Measurements from ENCODE around the gene PARD3.

PARD3 gene

DNA sequence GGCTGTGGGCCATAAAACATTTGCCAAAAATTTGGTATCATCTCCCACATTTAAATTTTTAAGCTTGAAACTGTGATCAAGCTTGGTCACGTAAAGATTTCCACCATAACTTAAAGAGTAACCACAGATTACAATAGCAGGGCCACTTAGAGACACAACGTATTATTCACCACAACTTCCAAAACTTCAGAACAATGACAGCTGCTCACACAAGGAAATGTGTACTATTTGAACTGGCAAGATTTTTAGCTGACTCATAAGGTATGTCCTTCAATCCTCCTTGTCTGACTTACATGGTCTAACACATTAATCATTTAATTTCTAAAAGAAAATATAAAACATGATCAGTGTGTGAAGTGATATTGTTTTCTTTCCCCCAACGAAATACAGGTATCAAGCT lies 234.5 kb downstream of the PARD3 start:
- TF ChIP-seq, protein P1, sequence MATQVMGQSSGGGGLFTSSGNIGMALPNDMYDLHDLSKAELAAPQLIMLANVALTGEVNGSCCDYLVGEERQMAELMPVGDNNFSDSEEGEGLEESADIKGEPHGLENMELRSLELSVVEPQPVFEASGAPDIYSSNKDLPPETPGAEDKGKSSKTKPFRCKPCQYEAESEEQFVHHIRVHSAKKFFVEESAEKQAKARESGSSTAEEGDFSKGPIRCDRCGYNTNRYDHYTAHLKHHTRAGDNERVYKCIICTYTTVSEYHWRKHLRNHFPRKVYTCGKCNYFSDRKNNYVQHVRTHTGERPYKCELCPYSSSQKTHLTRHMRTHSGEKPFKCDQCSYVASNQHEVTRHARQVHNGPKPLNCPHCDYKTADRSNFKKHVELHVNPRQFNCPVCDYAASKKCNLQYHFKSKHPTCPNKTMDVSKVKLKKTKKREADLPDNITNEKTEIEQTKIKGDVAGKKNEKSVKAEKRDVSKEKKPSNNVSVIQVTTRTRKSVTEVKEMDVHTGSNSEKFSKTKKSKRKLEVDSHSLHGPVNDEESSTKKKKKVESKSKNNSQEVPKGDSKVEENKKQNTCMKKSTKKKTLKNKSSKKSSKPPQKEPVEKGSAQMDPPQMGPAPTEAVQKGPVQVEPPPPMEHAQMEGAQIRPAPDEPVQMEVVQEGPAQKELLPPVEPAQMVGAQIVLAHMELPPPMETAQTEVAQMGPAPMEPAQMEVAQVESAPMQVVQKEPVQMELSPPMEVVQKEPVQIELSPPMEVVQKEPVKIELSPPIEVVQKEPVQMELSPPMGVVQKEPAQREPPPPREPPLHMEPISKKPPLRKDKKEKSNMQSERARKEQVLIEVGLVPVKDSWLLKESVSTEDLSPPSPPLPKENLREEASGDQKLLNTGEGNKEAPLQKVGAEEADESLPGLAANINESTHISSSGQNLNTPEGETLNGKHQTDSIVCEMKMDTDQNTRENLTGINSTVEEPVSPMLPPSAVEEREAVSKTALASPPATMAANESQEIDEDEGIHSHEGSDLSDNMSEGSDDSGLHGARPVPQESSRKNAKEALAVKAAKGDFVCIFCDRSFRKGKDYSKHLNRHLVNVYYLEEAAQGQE (IDR thresholded peaks at IDR 0.05; ENCODE audit: insufficient read depth in 1 of 2, low read depth in 2 of 2, low read length in 2 of 2): no peak
- TF ChIP-seq POLR2AphosphoS5 (IDR thresholded peaks at IDR 0.05; ENCODE audit: low read depth, low read length) (no peak), FOXP2 (optimal IDR thresholded peaks at IDR 0.05; ENCODE audit: borderline replicate concordance, extremely low read depth, extremely low read length, insufficient read depth) (no peak), SIN3A (IDR thresholded peaks at IDR 0.05; ENCODE audit: borderline replicate concordance, insufficient read depth, low read length) (no peak), TAF1 (IDR thresholded peaks at IDR 0.05; ENCODE audit: borderline replicate concordance, insufficient read depth, low read length) (no peak)

DNA sequence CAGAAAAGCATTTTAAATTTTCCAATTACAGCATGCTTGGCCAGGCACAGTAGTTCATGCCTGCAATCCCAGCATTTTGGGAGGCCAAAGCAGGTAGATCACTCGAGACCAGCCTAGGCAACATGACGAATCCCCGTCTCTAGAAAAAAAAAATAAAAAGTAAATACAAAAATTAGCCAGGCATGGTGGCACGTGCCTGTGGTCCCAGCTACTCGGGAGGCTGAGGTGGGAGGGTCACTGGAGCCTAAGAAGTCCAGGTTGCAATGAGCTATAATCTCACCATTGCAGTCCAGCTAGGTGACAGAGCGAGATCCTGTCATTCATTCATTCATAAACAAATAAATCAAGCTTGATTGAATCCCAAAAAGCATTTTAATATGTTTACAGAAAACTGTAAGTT lies 234.9 kb downstream of the PARD3 start:
- TF ChIP-seq TAF1 (IDR thresholded peaks at IDR 0.05; ENCODE audit: borderline replicate concordance, insufficient read depth, low read length) (no peak), POLR2AphosphoS5 (IDR thresholded peaks at IDR 0.05; ENCODE audit: low read depth, low read length) (no peak)

DNA sequence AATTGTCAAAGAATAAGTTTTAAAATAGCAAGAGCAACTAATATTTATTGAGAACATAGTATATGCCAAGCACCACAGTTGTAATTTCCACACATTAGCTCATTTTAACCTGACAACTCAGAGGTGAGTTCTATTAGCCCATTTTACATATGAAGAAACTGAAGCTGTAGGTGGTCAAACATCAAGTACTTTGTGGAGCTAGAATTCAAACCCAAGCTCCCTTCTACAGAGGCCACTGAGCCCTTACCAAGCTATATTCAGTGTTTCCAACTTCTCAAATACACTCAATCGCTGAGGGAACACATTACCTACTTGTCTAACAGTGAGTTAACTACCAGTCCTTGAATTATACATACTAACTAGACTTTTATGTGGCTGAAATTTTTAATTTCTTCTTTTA lies 236.6 kb downstream of the PARD3 start:
- TF ChIP-seq SIN3A (IDR thresholded peaks at IDR 0.05; ENCODE audit: borderline replicate concordance, insufficient read depth, low read length) (no peak), TAF1 (IDR thresholded peaks at IDR 0.05; ENCODE audit: borderline replicate concordance, insufficient read depth, low read length) (no peak)
- TF ChIP-seq, protein P1 (IDR thresholded peaks at IDR 0.05; ENCODE audit: insufficient read depth in 1 of 2, low read depth in 2 of 2, low read length in 2 of 2): no peak

DNA sequence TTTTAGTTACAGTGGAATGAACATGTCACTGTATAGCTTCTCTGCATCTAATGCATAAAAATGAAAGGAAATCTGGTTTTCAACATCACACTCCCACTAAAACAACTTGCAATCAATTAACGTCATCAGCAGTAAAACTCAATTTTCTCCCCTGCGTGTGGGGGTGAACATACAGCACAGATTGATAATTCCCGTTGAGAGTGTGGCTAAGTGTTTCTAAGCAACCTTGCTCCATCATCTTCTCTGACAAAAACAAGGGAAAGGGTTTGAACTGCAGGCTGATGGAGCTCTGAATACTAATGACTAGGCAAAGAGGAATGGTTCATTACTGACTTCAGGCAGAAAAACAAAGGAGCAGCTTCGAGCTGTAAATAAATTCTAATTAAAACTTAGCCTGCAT lies 238.3 kb downstream of the PARD3 start:
- TF ChIP-seq POLR2AphosphoS5 (IDR thresholded peaks at IDR 0.05; ENCODE audit: low read depth, low read length): no peak
- no peak for TF ChIP-seq SIN3A (IDR thresholded peaks at IDR 0.05; ENCODE audit: borderline replicate concordance, insufficient read depth, low read length)
- no peak for TF ChIP-seq FOXP2 (optimal IDR thresholded peaks at IDR 0.05; ENCODE audit: borderline replicate concordance, extremely low read depth, extremely low read length, insufficient read depth)
- no peak for TF ChIP-seq TAF1 (IDR thresholded peaks at IDR 0.05; ENCODE audit: borderline replicate concordance, insufficient read depth, low read length)
- TF ChIP-seq, protein P1 (IDR thresholded peaks at IDR 0.05; ENCODE audit: insufficient read depth in 1 of 2, low read depth in 2 of 2, low read length in 2 of 2): no peak

DNA sequence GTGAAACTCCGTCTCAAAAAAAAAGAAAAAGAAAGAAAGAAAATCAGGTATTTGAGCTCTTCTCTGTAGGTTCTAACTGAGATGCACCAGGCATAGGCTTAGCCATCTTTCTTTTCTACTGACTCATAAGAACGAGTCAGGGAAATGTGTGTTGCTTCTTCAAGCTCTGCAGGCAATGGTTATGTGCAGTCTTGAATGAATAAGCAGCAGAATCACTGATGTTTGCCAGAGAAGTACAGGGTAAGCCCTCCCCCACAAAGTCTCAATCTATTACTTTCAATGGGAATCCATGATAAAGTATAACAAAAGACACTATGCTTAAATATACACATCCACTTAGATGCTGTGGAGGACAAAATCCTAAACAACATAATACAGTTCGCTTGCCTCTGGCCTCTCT lies 239.2 kb downstream of the PARD3 start:
- no peak for TF ChIP-seq POLR2AphosphoS5 (IDR thresholded peaks at IDR 0.05; ENCODE audit: low read depth, low read length)
- TF ChIP-seq, protein P1 (IDR thresholded peaks at IDR 0.05; ENCODE audit: insufficient read depth in 1 of 2, low read depth in 2 of 2, low read length in 2 of 2): no peak
- TF ChIP-seq SIN3A (IDR thresholded peaks at IDR 0.05; ENCODE audit: borderline replicate concordance, insufficient read depth, low read length): no peak
- no peak for TF ChIP-seq FOXP2 (optimal IDR thresholded peaks at IDR 0.05; ENCODE audit: borderline replicate concordance, extremely low read depth, extremely low read length, insufficient read depth)
- TF ChIP-seq TAF1 (IDR thresholded peaks at IDR 0.05; ENCODE audit: borderline replicate concordance, insufficient read depth, low read length): no peak
